GM20431 (cell line): ENCODE data around the gene CSNK2A2.

Experiments used
- in situ Hi-C: fragments of 300-500 bp; cut with MseI, MboI; formaldehyde crosslinking; loops from one replicate; pipeline ENCODE4 v1.15.0; 2020; ENCODE audit warnings: low sequenced_read_pairs; ENCODE audit not compliant: unreplicated experiment

The CSNK2A2 gene

DNA sequence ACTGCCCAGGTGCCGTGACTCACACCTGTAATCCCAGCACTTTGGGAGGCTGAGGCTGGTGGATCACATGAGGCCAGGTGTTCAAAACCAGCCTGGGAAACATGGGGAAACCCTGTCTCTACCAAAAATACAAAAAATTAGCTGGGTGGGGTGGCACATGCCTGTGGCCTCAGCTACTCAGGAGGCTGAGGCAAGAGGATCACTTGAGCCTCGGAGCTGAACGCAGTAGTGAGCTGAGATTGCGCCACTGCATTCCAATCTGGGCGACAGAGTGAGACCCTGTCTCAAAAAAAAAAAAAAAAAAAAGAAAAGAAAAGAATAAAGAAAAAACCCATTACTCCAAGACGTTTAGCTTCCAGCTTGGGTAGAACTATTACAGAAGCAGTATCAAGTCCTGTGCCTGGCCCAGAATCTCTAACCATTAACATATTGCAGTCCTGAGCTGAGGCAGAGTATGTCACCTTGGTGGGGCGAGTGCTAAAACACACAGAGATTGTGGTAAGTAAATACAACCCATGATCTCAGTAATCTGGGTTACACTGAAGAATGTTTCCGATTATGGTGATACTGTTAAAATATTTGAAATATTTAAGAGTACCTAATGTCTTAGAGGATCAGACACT is 45.5 kb downstream of the CSNK2A2 start:
- in situ Hi-C loops, result no loop called here

DNA sequence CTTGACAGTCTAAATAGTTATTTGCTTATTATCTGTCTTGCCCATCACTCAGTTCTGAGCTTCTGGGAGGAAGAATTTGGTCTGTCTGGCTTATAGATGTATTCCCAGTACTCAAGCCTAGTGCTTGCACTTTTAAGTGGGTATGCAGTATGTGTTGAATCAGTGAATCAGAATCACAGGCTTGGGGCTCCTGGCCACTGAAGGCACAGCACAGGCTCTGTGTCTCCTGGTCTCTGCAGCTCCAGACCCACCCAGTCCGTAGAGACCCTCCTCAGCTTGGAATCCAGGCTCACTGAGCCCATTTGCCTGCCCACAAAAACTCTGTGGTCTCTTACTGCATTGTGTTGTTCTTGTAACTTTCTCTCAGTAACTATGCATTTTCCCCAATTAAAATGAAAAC is 49.4 kb downstream of the CSNK2A2 start:
- in situ Hi-C loops, result no loop called here

- in situ Hi-C loops, result no loop called here
Measured at GRCh38 chr16:58148099-58148498, 49.8 kb downstream of the CSNK2A2 start.

DNA sequence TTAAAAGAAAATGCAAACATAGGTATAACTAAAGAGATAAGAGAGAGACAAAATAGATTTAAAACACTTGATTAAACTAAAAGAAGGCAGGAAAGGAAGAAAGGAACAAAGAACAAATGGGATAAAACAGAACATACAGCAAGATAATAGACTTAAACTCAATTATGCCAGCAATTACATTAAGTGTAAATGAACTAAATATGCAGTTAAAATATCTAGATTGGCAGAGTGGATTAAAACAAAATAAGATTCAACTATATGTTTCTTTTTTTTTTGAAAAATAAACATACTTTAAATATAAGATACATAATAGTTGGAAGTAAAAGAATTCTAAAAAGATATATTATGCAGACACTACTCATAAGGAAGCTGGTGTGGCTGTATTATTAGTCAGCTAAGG is 59.1 kb downstream of the CSNK2A2 start:
- in situ Hi-C loops, result no loop called here

GRCh38 chr16:58137581-58137980 is 60.3 kb downstream of the CSNK2A2 start:
- in situ Hi-C loops, result no loop called here

- in situ Hi-C loops, result no loop called here
Measured at GRCh38 chr16:58129097-58129936, 68.6 kb downstream of the CSNK2A2 start, which contains the start of gene CFAP20. Gene CFAP20, minus strand, starts transcription at chr16:58129381. Its CDS starts 266 bp downstream, at chr16:58129115.

DNA sequence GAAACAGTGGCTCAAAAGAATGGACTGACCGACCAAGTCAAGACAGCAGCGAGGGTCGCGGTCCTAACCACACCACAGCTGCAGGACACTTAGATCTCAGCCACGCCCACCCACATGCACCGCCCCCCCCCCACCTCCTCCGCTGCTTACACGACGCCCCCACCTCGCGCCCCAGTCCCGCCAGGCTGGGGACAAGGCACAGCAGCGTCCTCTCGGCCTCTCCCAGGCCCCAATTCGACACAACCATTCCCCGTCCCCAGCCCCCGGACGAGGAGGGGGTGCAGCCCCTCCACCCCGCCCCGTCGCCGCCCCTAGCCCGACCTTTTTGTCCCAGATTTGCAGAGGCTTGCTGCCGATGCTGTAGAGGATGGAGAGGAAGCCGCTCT is 69.2 kb downstream of the CSNK2A2 start:
- in situ Hi-C loops, result no loop called here

DNA sequence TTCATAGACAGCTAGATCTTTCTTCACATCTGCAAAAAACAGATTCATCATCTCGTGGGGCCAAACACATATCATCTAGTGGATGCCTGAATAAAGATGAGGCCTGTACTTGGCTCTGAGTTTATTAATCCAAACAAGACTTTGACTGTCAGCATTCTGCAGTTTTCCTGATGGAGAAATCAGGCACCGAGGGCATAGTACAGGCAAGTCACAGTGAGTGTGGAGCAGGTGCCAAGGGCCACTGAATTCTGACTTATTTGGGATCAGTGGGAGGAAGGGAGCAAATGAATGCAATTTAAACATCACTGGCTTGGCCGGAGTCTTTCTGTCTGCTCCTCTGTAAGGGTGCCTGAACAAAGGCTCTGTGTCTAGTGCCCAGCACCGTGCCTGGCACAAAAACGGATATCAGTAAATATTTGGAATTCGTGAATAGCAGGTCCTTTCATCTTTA is 69.7 kb downstream of the CSNK2A2 start:
- in situ Hi-C loops, result no loop called here

DNA sequence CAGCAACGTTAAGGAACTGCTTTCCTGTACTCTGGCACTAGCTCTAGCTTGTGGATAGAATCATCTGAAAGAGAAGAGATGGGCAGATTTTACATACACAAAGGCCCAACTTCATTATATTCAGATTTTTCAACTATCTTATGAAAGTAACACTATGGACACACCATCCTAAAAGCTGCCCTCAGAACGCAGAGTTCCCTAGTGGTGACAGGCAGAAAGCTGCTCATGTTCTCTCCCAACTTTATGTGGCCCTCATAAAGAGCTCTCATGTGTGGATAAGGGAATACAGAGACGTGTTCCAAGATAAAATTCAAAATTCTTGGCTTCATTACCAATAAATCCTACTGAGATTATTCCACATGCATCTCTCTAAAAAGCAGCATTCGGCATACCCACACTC is 70.3 kb downstream of the CSNK2A2 start:
- in situ Hi-C loops, result no loop called here

DNA sequence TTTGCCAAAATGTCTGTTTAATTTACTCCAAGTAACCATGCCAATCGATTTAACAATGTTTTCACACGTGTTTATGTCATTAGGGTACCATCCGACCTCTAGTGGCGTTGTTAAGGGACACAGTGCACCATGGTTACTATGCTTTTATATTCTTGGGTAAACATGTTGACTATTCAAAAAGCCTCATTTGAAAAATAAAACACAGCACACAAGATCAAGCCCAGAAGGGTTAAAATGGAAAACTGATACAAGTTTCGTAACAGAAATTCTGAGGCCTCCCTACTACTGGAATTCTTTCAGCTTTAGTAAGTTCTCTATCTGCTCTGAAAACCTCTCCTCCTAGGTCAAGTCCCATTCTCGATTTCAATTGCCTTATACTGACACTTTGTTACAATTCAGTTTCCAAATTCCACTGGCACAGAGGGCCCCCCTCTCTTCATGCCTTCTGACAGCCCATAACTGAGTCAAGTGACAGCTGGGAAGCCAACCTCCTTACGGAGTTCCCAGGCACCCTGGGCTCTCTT is 70.8 kb downstream of the CSNK2A2 start:
- in situ Hi-C loops, result no loop called here

- in situ Hi-C loops, result no loop called here
Measured at GRCh38 chr16:58126451-58126961, 71.4 kb downstream of the CSNK2A2 start.

DNA sequence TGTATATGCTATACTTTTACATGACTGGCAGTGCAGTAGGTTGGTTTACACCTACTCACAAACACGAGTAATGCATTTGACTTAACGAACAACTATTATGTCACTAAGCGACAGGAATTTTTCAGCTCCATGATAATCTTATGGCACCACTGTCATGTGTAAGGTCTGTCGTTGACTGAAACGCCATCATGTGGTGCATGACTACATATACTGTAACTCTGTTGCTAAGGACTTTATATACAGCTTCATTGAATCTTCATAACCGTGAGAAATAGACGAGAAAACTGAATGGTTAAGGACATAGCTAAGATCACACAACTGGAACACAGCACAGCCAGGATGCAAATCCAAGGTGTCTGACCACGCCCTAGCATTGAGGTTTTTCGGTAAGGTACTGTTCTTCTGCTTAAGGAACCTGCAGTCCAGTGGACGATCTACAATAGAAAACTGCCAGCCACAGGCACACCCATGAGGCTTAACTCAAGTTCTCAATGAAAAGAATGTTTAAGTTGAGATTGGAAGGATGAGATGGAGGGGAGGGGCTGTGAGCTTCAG is 72.0 kb downstream of the CSNK2A2 start:
- in situ Hi-C loops, result no loop called here

DNA sequence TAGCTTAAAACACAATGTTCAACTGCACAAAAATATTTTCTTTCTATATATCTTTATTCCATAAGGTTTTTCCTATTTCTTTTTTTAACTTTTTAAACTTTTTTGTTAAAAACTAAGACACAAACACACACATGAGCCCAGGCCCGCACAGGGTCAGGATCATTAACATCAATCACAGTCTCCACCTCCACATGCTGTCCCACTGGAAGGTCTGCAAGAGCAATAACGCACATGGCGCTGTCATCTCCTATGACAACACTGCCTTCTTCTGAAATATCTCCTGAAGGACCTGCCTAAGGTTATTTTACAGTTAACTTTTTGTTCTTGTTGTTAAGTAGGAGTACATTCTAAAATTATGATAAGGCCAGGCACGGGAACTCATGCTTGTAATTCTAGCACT is 72.9 kb downstream of the CSNK2A2 start:
- in situ Hi-C loops, result no loop called here

- in situ Hi-C loops, result no loop called here
Measured at GRCh38 chr16:58124601-58124915, 73.3 kb downstream of the CSNK2A2 start.

- in situ Hi-C loops, result no loop called here
Measured at GRCh38 chr16:58123896-58124600, 73.9 kb downstream of the CSNK2A2 start.

DNA sequence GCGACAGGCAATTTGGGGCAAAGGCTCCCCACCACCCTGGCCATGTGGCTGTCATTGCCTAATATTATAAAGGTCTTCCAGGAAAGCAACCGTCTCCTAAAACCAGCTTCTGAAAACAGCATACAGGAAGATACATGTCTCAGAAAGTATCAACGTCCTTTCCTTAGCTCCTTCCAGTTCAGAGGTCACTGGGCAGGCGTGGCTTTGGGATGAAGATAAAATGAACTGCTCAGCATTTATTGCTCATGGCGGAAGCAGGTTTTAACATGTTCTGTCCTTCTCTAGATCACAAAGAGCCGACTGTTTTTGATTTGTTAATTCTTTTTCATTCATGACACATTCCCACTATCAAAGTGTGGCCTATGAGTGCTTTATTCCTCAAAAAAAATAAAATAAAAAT is 76.8 kb downstream of the CSNK2A2 start:
- in situ Hi-C loops, result no loop called here

DNA sequence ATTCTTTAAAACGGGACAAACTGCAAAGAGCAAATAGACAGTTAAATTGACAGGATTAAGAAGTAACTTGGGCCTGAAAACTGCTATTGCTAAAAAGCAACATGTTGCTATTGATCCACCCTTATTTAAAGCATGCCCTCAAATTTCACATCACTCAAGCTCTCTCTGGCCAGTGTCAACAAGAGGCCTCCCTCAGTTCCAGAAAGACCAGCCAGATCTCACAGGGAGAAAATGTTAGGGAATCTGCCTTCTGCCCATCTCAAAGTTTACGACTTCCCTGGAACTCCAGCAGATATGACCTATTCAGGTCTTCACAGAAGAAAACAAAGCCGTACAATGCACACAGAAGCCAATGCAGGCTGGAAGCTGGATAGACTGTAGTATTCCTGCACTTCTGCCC is 77.7 kb downstream of the CSNK2A2 start:
- in situ Hi-C loops, result no loop called here

DNA sequence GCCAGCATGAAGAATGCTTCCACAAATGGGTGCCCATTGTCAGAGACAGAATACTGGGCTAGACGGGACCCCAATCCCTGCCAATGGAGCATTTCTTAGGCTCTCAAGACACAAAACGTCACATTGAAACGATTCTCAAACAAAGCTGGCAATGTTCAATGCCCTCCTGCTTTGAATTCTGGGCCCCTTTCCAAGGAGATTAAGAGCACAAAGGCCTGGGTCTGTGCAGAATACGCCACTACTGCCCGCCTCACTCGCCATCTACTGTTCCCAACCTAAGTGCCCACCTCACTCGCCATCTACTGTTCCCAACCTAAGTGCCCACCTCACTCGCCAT is 78.4 kb downstream of the CSNK2A2 start:
- in situ Hi-C loops, result no loop called here

GRCh38 chr16:58118801-58119508 is 79.0 kb downstream of the CSNK2A2 start:
- in situ Hi-C loops, result no loop called here

- in situ Hi-C loops, result no loop called here
Measured at GRCh38 chr16:58116529-58116928, 81.4 kb downstream of the CSNK2A2 start.
